NCI-H2196 (cell line): ENCODE data around the gene ACOT7.

Experiments used
- DNase-seq: peaks from one replicate; lab custom pipeline; 2025; ENCODE audit not compliant: unreplicated experiment; lab: John Stamatoyannopoulos, UW

ACOT7 gene

GRCh38 chr1:6365047-6365446 is 28.5 kb downstream of the ACOT7 start:
- no peak for DNase-seq

- DNase-seq: peak; percentile 63
Observed at GRCh38 chr1:6363085-6363884, 30.3 kb downstream of the ACOT7 start.

- DNase-seq: no peak
Observed at GRCh38 chr1:6361124-6361775, 32.3 kb downstream of the ACOT7 start.

GRCh38 chr1:6360517-6361070 is 33.0 kb downstream of the ACOT7 start:
- no peak for DNase-seq

- no peak for DNase-seq
Observed at GRCh38 chr1:6360117-6360496, 33.5 kb downstream of the ACOT7 start.

GRCh38 chr1:6359216-6360116 is 34.1 kb downstream of the ACOT7 start:
- peak; percentile 57 for DNase-seq

- peak; percentile 18 for DNase-seq
Observed at GRCh38 chr1:6358757-6359201, 34.8 kb downstream of the ACOT7 start.

GRCh38 chr1:6358144-6358624 is 35.4 kb downstream of the ACOT7 start:
- no peak for DNase-seq

GRCh38 chr1:6357243-6357936 is 36.2 kb downstream of the ACOT7 start:
- no peak for DNase-seq

- no peak for DNase-seq
Observed at GRCh38 chr1:6355621-6356020, 37.9 kb downstream of the ACOT7 start.

GRCh38 chr1:6354659-6355317 is 38.8 kb downstream of the ACOT7 start:
- no peak for DNase-seq

GRCh38 chr1:6353955-6354658 is 39.5 kb downstream of the ACOT7 start:
- no peak for DNase-seq

- no peak for DNase-seq
Observed at GRCh38 chr1:6353619-6353954, 40.0 kb downstream of the ACOT7 start.

GRCh38 chr1:6352138-6352563 is 41.4 kb downstream of the ACOT7 start:
- peak; percentile 15 for DNase-seq

GRCh38 chr1:6351480-6352137 is 42.0 kb downstream of the ACOT7 start:
- DNase-seq: peak; percentile 77

- DNase-seq: peak; percentile 29
Observed at GRCh38 chr1:6350416-6351088, 43.0 kb downstream of the ACOT7 start.

- DNase-seq: no peak
Observed at GRCh38 chr1:6349254-6349943, 44.2 kb downstream of the ACOT7 start.
